HEK293 (cell line): ENCODE results near the gene JAK3.

Experiments
- CTCF ChIA-PET: fragments of 350-600 bp; formaldehyde crosslinking; extraction: SDS; loops from one replicate; lab custom pipeline; 2021; ENCODE audit warnings: antibody characterized with exemption; lab: Yijun Ruan, JAX
- POLR2A ChIA-PET: fragments of 300-600 bp; formaldehyde crosslinking; extraction: SDS; loops from one replicate; lab custom pipeline; 2020; ENCODE audit warnings: antibody characterized with exemption, inconsistent platforms; lab: Yijun Ruan, JAX
- H3K27ac ChIP-seq: fragments of 200-500 bp; sonication (Bioruptor generic); 2 replicates; pipeline ENCODE4 v1.5.1; 2014; ENCODE audit warnings: low read depth, low read length, control low read depth, inconsistent platforms; ENCODE audit errors: extremely low read depth
- H3K36me3 ChIP-seq, 2 experiments: fragments of 200-500 bp in 1 of 2; sonication (Bioruptor generic) in 1 of 2; 1 replicate in 1 of 2; 2 replicates in 1 of 2; pipeline ENCODE4 v1.5.1; 2014 to 2017; ENCODE audit warnings: inconsistent platforms in 2 of 2, low read length in 2 of 2; ENCODE audit not compliant: control insufficient read depth in 2 of 2, insufficient read depth in 1 of 2
- H3K4me1 ChIP-seq: fragments of 200-500 bp; sonication (Bioruptor generic); 2 replicates; pipeline ENCODE4 v1.5.1; 2014; ENCODE audit warnings: mild to moderate bottlenecking, low read length, inconsistent platforms; ENCODE audit not compliant: control insufficient read depth, insufficient read depth
- H3K4me3 ChIP-seq: 2 replicates; pipeline ENCODE4 v1.5.1; 2011; ENCODE audit warnings: low read depth, mild to moderate bottlenecking, control low read depth, low read length, moderate library complexity
- H3K9me3 ChIP-seq: fragments of 200-500 bp; sonication (Bioruptor generic); 2 replicates; pipeline ENCODE4 v1.5.1; 2014; ENCODE audit warnings: low read depth, low read length, inconsistent platforms; ENCODE audit not compliant: control insufficient read depth, insufficient read depth
- BCL11B ChIP-seq: fragments of 450-650 bp; formaldehyde crosslinking; IDR thresholded peaks from 2 replicates; pipeline ENCODE4 v1.5.1; 2016; ENCODE audit warnings: low read depth, missing biosample characterization, missing genetic modification characterization
- GLIS1 ChIP-seq: fragments of 450-650 bp; formaldehyde crosslinking; IDR thresholded peaks from 2 replicates; pipeline ENCODE4 v1.5.1; 2016; ENCODE audit warnings: missing biosample characterization, missing genetic modification characterization
- SCRT1 ChIP-seq: fragments of 450-650 bp; formaldehyde crosslinking; IDR thresholded peaks from 2 replicates; pipeline ENCODE4 v1.5.1; 2016; ENCODE audit warnings: missing biosample characterization, missing genetic modification characterization, borderline replicate concordance
- SP7 ChIP-seq: fragments of 450-650 bp; formaldehyde crosslinking; IDR thresholded peaks from 2 replicates; pipeline ENCODE4 v1.5.1; 2016; ENCODE audit warnings: missing biosample characterization, missing genetic modification characterization
- ZBTB17 ChIP-seq: fragments of 450-650 bp; formaldehyde crosslinking; IDR thresholded peaks from 2 replicates; pipeline ENCODE4 v1.5.1; 2016; ENCODE audit warnings: missing biosample characterization, missing genetic modification characterization
- ZFHX2 ChIP-seq: fragments of 450-650 bp; formaldehyde crosslinking; conservative IDR thresholded peaks from 2 replicates; pipeline ENCODE4 v1.5.1; 2016; ENCODE audit warnings: missing biosample characterization, missing genetic modification characterization
- ZNF121 ChIP-seq: fragments of 450-650 bp; formaldehyde crosslinking; IDR thresholded peaks from 2 replicates; pipeline ENCODE4 v1.5.1; 2016; ENCODE audit warnings: missing biosample characterization, missing genetic modification characterization
- ZNF2 ChIP-seq: fragments of 450-650 bp; formaldehyde crosslinking; IDR thresholded peaks from 2 replicates; pipeline ENCODE4 v1.5.1; 2016; ENCODE audit warnings: missing biosample characterization, missing genetic modification characterization
- ZNF223 ChIP-seq: fragments of 450-650 bp; formaldehyde crosslinking; IDR thresholded peaks from 2 replicates; pipeline ENCODE4 v1.5.1; 2016; ENCODE audit warnings: missing biosample characterization, missing genetic modification characterization
- ZNF335 ChIP-seq: fragments of 450-650 bp; formaldehyde crosslinking; conservative IDR thresholded peaks from 2 replicates; pipeline ENCODE4 v1.5.1; 2016; ENCODE audit warnings: missing biosample characterization, missing genetic modification characterization
- ZNF341 ChIP-seq: fragments of 450-650 bp; formaldehyde crosslinking; IDR thresholded peaks from 2 replicates; pipeline ENCODE4; 2016; ENCODE audit warnings: low read depth, missing biosample characterization, missing genetic modification characterization
- ZNF366 ChIP-seq: fragments of 450-650 bp; formaldehyde crosslinking; conservative IDR thresholded peaks from 2 replicates; pipeline ENCODE4 v1.5.1; 2016; ENCODE audit warnings: missing biosample characterization, missing genetic modification characterization
- ZNF391 ChIP-seq: fragments of 450-650 bp; formaldehyde crosslinking; IDR thresholded peaks from 2 replicates; pipeline ENCODE4 v1.5.1; 2016; ENCODE audit warnings: low read depth, missing biosample characterization, missing genetic modification characterization, borderline replicate concordance
- ZNF571 ChIP-seq: fragments of 450-650 bp; formaldehyde crosslinking; IDR thresholded peaks from 2 replicates; pipeline ENCODE4 v1.5.0; 2017; ENCODE audit warnings: missing biosample characterization, missing genetic modification characterization
- ZNF600 ChIP-seq: fragments of 450-650 bp; formaldehyde crosslinking; IDR thresholded peaks from 2 replicates; pipeline ENCODE4 v1.5.1; 2016; ENCODE audit warnings: missing biosample characterization, missing genetic modification characterization
- ZNF610 ChIP-seq: fragments of 450-650 bp; formaldehyde crosslinking; IDR thresholded peaks from 2 replicates; pipeline ENCODE4 v1.5.1; 2016; ENCODE audit warnings: missing biosample characterization, missing genetic modification characterization, borderline replicate concordance
- ZNF654 ChIP-seq: fragments of 450-650 bp; formaldehyde crosslinking; IDR thresholded peaks from 2 replicates; pipeline ENCODE4 v1.5.1; 2016; ENCODE audit warnings: low read depth, missing biosample characterization, missing genetic modification characterization
- ZSCAN23 ChIP-seq: fragments of 450-650 bp; formaldehyde crosslinking; IDR thresholded peaks from 2 replicates; pipeline ENCODE4 v1.5.1; 2016; ENCODE audit warnings: missing biosample characterization, missing genetic modification characterization
- ZSCAN30 ChIP-seq: fragments of 450-650 bp; IDR thresholded peaks from 2 replicates; pipeline ENCODE4 v1.5.1; 2018; ENCODE audit warnings: missing biosample characterization, mild to moderate bottlenecking, missing genetic modification characterization, moderate library complexity
- ZXDB ChIP-seq: fragments of 450-650 bp; formaldehyde crosslinking; IDR thresholded peaks from 2 replicates; pipeline ENCODE4 v1.5.1; 2016; ENCODE audit warnings: missing biosample characterization, missing genetic modification characterization
- TF ChIP-seq, protein P1 (sequence below): fragments of 450-650 bp; formaldehyde crosslinking; IDR thresholded peaks from 2 replicates; pipeline ENCODE4 v1.5.1; 2016; ENCODE audit warnings: missing biosample characterization, missing genetic modification characterization
- TF ChIP-seq, protein P2 (sequence below): fragments of 450-650 bp; formaldehyde crosslinking; IDR thresholded peaks from 2 replicates; pipeline ENCODE4 v1.5.1; 2016; ENCODE audit warnings: missing biosample characterization, missing genetic modification characterization
- TF ChIP-seq, protein P3 (sequence below): fragments of 450-650 bp; formaldehyde crosslinking; IDR thresholded peaks from 2 replicates; pipeline ENCODE4 v1.5.1; 2016; ENCODE audit warnings: missing biosample characterization, missing genetic modification characterization
- TF ChIP-seq, protein P4 (sequence below): fragments of 450-650 bp; formaldehyde crosslinking; IDR thresholded peaks from 2 replicates; pipeline ENCODE4 v1.5.1; 2016; ENCODE audit warnings: missing biosample characterization, missing genetic modification characterization
- TF ChIP-seq, protein P5 (sequence below): fragments of 450-650 bp; formaldehyde crosslinking; IDR thresholded peaks from 2 replicates; pipeline ENCODE4 v1.5.1; 2016; ENCODE audit warnings: missing biosample characterization, missing genetic modification characterization
- TF ChIP-seq, protein P6 (sequence below): fragments of 450-650 bp; formaldehyde crosslinking; IDR thresholded peaks from 2 replicates; pipeline ENCODE4 v1.5.1; 2016; ENCODE audit warnings: missing biosample characterization, missing genetic modification characterization

JAK3 gene

DNA sequence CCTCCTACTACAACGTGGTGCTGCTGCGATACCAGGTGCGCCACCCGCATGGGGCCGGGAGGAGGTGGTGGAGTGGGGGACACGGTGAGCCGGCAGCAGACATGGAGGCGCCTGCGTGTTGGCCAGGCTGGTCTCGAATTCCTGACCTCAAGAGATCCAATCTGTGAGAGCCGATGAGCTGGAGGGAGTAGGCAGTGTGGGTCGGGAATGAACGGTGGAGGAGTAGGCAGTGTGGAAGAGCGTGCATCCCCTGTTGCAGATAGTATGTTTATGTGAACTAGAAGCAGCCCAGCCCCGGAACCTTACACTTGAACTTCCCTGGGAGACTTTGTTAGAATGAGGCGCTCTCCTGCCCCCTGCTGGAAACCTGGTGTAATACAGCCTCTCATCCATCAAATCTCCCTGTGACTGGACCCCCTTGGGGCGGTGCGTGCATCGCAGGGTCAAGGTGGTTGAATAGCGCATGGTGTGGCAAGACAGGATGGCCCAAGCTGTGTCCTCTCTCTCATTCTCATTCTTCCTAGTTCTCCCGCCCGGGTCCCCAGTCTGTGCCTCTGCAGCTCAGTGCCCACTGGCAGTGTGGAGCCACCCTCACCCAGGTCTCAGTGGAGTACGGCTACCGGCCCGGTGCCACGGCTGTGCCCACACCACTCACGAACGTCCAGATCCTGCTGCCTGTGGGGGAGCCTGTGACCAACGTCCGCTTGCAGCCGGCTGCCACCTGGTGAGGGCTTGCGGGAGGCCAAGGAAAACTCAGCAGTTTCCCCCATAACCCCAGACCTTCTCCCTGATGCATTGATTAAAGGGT lies 63.4 kb downstream of the JAK3 start:
- POLR2A ChIA-PET: no interaction called here
- Histone ChIP-seq H3K27ac (no peak overlapping the region), H3K4me1 (no peaks in the 10 kb centered on the region), H3K36me3 (no peaks in the 10 kb centered on the region), H3K4me3 (no peak overlapping the region), H3K9me3 (no peaks in the 10 kb centered on the region)
- CTCF ChIA-PET: interaction anchor here (0.5 to 3.2 kb wide), 20 partner anchors 10 to 1037 kb away, joined by 3 to 12 read pairs (median 4); partner anchors contain the start of gene RPL18A
- TF ChIP-seq, protein P1, sequence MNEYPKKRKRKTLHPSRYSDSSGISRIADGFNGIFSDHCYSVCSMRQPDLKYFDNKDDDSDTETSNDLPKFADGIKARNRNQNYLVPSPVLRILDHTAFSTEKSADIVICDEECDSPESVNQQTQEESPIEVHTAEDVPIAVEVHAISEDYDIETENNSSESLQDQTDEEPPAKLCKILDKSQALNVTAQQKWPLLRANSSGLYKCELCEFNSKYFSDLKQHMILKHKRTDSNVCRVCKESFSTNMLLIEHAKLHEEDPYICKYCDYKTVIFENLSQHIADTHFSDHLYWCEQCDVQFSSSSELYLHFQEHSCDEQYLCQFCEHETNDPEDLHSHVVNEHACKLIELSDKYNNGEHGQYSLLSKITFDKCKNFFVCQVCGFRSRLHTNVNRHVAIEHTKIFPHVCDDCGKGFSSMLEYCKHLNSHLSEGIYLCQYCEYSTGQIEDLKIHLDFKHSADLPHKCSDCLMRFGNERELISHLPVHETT (tag by site-specific recombination): no peak
- TF ChIP-seq, protein P2, sequence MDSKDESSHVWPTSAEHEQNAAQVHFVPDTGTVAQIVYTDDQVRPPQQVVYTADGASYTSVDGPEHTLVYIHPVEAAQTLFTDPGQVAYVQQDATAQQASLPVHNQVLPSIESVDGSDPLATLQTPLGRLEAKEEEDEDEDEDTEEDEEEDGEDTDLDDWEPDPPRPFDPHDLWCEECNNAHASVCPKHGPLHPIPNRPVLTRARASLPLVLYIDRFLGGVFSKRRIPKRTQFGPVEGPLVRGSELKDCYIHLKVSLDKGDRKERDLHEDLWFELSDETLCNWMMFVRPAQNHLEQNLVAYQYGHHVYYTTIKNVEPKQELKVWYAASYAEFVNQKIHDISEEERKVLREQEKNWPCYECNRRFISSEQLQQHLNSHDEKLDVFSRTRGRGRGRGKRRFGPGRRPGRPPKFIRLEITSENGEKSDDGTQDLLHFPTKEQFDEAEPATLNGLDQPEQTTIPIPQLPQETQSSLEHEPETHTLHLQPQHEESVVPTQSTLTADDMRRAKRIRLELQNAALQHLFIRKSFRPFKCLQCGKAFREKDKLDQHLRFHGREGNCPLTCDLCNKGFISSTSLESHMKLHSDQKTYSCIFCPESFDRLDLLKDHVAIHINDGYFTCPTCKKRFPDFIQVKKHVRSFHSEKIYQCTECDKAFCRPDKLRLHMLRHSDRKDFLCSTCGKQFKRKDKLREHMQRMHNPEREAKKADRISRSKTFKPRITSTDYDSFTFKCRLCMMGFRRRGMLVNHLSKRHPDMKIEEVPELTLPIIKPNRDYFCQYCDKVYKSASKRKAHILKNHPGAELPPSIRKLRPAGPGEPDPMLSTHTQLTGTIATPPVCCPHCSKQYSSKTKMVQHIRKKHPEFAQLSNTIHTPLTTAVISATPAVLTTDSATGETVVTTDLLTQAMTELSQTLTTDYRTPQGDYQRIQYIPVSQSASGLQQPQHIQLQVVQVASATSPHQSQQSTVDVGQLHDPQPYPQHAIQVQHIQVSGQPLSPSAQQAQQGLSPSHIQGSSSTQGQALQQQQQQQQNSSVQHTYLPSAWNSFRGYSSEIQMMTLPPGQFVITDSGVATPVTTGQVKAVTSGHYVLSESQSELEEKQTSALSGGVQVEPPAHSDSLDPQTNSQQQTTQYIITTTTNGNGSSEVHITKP (tag by site-specific recombination): peak; percentile 88
- TF ChIP-seq GLIS1 (tag by site-specific recombination) (peak; percentile 74), ZBTB17 (tag by site-specific recombination) (peak; percentile 83; the same call in 1 of the 2 replicates), ZNF610 (no peak), ZNF391 (tag by site-specific recombination) (peak; percentile 21; the same call in 1 of the 2 replicates), ZNF2 (peak; percentile 59), ZNF223 (tag by site-specific recombination) (peak; percentile 100), ZXDB (no peak; the same call in 1 of the 2 replicates), ZFHX2 (peak; percentile 76), ZNF341 (peak; percentile 81), ZNF335 (tag by site-specific recombination) (peak; percentile 49), BCL11B (tag by site-specific recombination) (no peak), ZSCAN30 (tag by site-specific recombination) (peak; percentile 49; the same call in 1 of the 2 replicates), ZNF600 (peak; percentile 98), ZNF654 (tag by site-specific recombination) (peak; percentile 59), ZNF366 (peak; percentile 49; the same call in 1 of the 2 replicates), SCRT1 (tag by site-specific recombination) (0 out of 2 replicates have a peak, but pooled peaks have one; percentile 20), SP7 (tag by site-specific recombination) (peak; percentile 39; the same call in 1 of the 2 replicates), ZNF571 (no peak), ZNF121 (no peak), ZSCAN23 (tag by site-specific recombination) (no peak)
- TF ChIP-seq, protein P3, sequence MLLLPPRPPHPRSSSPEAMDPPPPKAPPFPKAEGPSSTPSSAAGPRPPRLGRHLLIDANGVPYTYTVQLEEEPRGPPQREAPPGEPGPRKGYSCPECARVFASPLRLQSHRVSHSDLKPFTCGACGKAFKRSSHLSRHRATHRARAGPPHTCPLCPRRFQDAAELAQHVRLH (tag by site-specific recombination): no peak
- TF ChIP-seq, protein P4, sequence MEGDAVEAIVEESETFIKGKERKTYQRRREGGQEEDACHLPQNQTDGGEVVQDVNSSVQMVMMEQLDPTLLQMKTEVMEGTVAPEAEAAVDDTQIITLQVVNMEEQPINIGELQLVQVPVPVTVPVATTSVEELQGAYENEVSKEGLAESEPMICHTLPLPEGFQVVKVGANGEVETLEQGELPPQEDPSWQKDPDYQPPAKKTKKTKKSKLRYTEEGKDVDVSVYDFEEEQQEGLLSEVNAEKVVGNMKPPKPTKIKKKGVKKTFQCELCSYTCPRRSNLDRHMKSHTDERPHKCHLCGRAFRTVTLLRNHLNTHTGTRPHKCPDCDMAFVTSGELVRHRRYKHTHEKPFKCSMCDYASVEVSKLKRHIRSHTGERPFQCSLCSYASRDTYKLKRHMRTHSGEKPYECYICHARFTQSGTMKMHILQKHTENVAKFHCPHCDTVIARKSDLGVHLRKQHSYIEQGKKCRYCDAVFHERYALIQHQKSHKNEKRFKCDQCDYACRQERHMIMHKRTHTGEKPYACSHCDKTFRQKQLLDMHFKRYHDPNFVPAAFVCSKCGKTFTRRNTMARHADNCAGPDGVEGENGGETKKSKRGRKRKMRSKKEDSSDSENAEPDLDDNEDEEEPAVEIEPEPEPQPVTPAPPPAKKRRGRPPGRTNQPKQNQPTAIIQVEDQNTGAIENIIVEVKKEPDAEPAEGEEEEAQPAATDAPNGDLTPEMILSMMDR (tag by site-specific recombination): peak; percentile 79
- TF ChIP-seq, protein P5, sequence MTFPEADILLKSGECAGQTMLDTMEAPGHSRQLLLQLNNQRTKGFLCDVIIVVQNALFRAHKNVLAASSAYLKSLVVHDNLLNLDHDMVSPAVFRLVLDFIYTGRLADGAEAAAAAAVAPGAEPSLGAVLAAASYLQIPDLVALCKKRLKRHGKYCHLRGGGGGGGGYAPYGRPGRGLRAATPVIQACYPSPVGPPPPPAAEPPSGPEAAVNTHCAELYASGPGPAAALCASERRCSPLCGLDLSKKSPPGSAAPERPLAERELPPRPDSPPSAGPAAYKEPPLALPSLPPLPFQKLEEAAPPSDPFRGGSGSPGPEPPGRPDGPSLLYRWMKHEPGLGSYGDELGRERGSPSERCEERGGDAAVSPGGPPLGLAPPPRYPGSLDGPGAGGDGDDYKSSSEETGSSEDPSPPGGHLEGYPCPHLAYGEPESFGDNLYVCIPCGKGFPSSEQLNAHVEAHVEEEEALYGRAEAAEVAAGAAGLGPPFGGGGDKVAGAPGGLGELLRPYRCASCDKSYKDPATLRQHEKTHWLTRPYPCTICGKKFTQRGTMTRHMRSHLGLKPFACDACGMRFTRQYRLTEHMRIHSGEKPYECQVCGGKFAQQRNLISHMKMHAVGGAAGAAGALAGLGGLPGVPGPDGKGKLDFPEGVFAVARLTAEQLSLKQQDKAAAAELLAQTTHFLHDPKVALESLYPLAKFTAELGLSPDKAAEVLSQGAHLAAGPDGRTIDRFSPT (tag by site-specific recombination): 0 out of 2 replicates have a peak, but pooled peaks have one; percentile 16
- TF ChIP-seq, protein P6, sequence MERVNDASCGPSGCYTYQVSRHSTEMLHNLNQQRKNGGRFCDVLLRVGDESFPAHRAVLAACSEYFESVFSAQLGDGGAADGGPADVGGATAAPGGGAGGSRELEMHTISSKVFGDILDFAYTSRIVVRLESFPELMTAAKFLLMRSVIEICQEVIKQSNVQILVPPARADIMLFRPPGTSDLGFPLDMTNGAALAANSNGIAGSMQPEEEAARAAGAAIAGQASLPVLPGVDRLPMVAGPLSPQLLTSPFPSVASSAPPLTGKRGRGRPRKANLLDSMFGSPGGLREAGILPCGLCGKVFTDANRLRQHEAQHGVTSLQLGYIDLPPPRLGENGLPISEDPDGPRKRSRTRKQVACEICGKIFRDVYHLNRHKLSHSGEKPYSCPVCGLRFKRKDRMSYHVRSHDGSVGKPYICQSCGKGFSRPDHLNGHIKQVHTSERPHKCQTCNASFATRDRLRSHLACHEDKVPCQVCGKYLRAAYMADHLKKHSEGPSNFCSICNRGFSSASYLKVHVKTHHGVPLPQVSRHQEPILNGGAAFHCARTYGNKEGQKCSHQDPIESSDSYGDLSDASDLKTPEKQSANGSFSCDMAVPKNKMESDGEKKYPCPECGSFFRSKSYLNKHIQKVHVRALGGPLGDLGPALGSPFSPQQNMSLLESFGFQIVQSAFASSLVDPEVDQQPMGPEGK (tag by site-specific recombination): peak; percentile 66; the same call in 1 of the 2 replicates
